Activated CD8-positive, alpha-beta memory T cell treated with anti-CD3 and anti-CD28 coated beads, Interleukin-2, amount 50 U/mL, for 4 hours (primary cell): ENCODE data around the gene NFATC3.
A peak's percentile ranks its signal among the peaks of the same experiment; 100 is the strongest.

Experiments used
- DNase-seq: peaks from one replicate; pipeline ENCODE4 v3.0.0-alpha.2; 2020

NFATC3 gene

GRCh38 chr16:68194251-68194650 is 109.1 kb downstream of the NFATC3 start:
- no peak for DNase-seq

- DNase-seq: no peak
Measured at GRCh38 chr16:68197250-68197649, 112.1 kb downstream of the NFATC3 start.

DNA sequence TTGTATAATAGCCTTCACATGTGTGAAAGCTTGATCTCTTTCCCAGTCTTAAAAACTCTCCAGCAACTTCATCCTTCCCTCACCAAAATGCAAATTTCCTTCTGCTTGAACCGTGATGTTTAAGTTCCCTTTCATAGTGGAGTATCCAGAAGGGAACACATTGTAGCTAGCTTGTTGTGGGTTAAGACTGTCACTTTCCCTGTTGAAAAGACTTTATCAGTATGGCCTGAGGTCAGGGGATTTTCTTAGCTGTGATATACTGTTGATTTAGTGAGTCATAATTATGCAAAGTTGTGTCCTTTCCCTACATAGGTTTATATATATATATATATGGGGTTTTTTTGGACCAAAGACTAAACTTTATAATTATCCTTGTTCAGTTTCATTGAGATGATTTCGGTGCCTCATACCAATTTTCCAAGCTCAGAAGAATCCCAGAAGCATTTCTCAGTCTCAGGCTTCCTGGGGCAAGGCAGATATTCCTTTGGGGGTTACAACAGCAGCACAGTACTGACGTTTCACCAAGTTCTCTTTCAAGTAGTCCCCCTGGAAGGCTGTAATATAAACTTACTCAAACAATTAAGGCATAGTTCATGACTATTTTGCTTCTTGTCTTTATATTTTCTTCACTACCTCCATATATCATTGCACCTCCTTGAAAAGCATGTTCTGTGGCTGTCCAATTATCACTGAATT is 115.1 kb downstream of the NFATC3 start:
- DNase-seq: no peak

DNA sequence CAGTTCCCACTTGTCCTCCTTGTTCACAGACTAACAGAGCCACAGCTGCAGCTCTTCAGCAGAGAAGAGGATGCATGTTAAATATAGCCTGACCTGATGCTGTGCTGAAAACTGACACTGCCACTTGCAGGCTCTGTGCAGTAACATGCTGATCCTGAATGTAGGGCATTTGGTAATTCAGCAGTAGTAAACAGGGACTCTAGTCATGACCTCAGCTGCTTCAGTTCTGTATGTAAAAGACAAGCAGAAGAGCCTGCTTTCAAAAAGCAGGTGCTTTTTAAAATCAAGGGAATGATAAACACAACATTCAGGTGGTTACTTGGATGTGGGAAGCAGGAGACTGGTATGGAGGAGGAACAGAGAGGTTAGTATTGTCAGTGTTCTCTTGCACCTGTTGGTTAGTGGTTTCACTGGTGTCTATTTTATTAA is 116.9 kb downstream of the NFATC3 start:
- no peak for DNase-seq

- DNase-seq: no peak
Measured at GRCh38 chr16:68206245-68206644, 121.1 kb downstream of the NFATC3 start.

DNA sequence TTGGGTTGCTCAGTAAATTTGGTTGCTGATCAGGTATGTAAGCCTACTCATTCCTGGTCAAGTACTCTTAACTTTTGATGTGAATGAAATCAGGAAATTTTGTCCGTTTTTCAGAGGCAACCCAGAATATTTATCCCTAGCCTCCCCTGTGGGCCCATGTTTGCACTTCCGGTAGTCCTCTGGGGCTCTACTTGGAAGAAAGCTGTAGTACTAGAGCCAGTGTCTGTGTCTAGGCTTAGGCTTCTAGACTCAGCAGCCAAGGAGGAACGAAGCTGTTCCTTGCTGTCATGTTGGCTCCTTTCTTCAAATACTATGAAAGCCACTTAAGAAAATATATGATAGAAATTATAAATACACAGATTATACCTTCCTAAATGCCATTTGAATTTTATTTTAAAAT is 129.6 kb downstream of the NFATC3 start:
- no peak for DNase-seq

GRCh38 chr16:68215302-68215701 is 130.1 kb downstream of the NFATC3 start:
- DNase-seq: no peak

- DNase-seq: no peak
Measured at GRCh38 chr16:68216240-68216639, 131.1 kb downstream of the NFATC3 start.

DNA sequence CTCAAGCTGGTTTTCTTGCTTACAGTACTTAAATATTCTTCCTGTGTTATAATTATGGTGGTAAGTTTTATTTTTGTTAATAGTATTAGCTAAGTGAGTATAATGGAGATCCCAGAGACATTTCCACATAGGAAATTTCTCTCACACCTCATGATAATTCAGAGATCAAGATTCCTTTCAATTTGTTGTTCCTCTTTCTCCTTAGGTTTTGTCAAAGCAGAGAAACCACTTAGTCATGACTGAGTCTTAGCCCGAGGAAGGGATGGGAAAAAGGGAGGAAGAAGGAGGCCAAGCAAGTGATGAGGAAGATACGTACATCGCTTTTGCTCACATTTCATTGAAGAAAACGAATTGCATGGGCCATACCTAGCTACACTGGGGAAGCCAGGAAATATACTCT is 132.3 kb downstream of the NFATC3 start:
- no peak for DNase-seq

DNA sequence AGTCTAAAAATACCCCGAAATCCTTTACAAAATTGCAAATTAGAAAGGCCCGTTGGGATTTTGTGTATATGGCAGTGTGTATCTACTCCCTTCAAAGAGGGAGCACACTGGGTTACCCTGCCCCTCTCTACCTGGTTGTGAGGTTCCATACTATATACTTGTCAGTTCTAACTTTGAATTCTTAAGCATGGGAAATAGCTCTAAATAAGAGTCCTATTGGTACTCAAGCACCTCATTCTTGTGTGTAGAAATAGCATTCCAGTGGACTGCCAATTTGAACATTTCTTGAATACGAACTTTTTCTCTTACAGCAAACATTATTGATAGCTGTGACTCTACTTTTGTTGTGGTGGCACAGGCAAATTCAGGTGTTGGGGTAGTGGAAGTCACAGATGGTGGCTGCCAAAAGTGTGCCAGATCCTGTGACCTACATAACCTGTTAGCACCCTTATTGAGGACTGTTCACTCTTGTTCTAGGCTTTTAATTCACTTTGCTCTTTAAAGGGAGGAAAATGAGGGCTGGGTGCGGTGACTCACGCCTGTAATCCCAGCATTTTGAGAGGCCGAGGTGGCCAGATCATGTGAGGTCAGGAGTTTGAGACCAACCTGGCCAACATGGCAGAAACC is 134.7 kb downstream of the NFATC3 start:
- no peak for DNase-seq

- DNase-seq: no peak
Measured at GRCh38 chr16:68223072-68223471, 137.9 kb downstream of the NFATC3 start.

GRCh38 chr16:68226116-68226515 is 140.9 kb downstream of the NFATC3 start:
- DNase-seq: no peak

GRCh38 chr16:68227183-68227793 is 142.1 kb downstream of the NFATC3 start:
- DNase-seq: no peak

DNA sequence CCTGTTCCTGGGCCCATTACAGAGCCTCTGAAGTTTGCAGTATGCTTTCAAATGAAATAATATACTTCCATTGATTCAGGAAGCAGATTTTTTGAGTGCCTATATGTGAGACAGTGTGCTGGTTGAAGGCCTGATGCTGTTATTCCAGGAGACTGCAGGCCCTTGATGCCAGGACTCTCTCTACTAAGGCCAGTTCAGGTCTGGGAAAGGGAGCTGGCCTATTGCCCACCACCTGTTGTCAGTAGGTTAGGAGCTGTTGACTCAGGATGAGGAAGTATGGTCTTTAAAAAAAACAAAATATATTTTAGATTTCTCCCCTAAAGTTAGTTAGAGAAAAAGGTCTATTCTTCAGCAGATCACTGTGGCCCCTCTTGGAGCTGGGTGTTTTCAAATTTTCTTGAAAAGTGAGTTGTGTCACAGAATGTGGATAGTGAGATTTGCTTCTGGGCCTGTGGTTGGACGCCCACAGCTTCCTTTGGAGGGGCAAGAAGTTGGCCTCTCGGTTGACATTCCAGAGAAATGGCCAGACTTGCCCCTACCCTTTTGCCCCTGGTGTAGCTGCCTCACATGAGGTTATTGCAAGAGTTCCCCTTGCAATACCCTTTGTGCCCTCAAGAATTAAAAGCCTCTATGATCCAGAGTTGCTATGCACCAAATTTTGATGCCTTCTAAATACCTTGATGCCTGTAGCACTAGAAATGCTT is 142.8 kb downstream of the NFATC3 start:
- DNase-seq: no peak

DNA sequence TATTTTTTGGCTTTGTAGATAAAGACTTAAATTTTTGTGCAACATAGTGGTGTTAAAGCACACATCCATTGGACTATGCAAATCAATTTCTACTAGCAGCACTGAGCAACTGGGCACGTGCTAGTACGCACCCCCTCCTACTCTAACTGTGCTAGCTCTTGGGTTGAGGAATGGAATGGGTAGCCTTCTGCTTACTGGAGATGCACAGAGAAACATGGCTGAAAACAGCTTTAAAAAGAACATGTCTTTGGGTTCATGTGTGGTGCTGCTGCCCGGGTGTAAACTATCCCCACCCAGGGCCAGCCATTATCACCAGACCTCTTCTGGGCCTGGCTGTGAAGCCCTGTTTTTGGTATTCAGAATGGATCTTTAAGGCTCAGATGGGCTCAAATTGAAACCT is 143.5 kb downstream of the NFATC3 start:
- no peak for DNase-seq

GRCh38 chr16:68229431-68230175 is 144.4 kb downstream of the NFATC3 start:
- DNase-seq: peak; percentile 55

- DNase-seq: no peak
Measured at GRCh38 chr16:68230176-68230571, 145.0 kb downstream of the NFATC3 start.

- DNase-seq: no peak
Measured at GRCh38 chr16:68230956-68231355, 145.8 kb downstream of the NFATC3 start.

GRCh38 chr16:68231384-68232136 is 146.4 kb downstream of the NFATC3 start:
- no peak for DNase-seq

GRCh38 chr16:68232335-68232734 is 147.2 kb downstream of the NFATC3 start:
- DNase-seq: no peak

DNA sequence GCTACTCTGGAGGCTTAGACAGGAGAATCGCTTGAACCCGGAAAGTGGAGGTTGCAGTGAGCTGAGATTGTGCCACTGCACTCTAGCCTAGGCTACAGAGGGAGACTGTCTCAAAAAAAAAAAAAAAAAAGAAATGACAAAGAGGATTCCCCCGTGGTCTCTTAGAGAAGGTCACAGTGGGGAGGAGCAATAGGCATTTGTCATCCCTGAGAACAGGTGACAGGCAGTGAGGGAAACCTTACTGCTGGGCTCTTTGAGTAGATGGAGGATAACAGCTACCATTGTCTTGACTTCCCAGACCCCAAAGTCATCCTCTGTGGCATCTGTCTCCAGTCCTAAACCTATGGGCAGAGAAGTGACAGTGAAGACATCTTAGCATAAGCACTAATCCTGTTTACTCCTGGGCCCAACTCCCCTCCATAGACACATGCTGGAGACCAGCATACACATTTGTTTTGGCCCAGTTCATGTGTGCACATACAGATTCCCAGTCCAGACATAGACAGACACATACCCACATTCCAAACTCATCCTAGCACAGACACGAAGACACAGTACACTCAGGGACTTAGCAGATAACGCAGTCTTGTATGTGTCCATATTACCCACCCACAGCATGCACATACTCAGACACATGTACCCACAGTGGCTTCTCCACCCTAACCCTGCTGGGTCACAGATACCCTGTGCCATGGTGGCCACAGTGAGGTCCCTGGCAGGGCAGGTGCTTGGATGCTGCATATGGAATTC is 148.1 kb downstream of the NFATC3 start:
- DNase-seq: no peak

- DNase-seq: no peak
Measured at GRCh38 chr16:68233835-68234187, 148.6 kb downstream of the NFATC3 start.
